ENCODE results near the gene ASB15.

Gene ASB15

DNA sequence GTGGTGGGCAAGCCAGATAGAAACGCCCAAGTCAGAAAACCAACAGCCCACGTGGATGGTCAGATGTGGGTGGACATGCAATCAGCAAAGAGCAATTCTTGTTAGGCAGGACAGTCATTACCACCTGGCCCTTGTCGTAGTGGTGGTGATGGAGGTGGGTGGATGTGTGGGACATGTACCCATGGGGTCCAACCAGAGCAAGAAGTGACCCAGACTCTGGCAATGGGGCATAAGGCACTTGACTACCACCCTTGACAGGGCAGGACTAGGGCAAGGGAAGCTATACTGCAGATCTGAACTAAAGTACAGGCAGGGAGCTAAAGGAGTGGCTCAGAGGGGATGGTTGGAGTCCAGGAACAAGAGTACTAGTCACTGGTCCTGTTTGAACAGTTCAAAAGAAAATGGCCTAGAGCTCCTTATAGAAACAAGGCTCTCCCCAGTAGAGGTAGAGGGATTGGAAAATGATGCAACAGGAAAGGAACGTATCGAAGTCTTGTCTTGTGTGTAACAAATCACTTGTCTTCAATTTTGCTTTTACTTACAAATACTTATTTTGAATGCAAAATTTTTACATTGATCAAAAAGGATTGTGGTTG is 71.6 kb downstream of the ASB15 start:
- DNase-seq: no peak

- DNase-seq: no peak
Measured at GRCh38 chr7:123673752-123674398, 72.3 kb downstream of the ASB15 start.

GRCh38 chr7:123674399-123675180 is 73.0 kb downstream of the ASB15 start:
- no peak for DNase-seq

GRCh38 chr7:123675181-123675473 is 73.5 kb downstream of the ASB15 start:
- DNase-seq: peak; percentile 13 to 15

DNA sequence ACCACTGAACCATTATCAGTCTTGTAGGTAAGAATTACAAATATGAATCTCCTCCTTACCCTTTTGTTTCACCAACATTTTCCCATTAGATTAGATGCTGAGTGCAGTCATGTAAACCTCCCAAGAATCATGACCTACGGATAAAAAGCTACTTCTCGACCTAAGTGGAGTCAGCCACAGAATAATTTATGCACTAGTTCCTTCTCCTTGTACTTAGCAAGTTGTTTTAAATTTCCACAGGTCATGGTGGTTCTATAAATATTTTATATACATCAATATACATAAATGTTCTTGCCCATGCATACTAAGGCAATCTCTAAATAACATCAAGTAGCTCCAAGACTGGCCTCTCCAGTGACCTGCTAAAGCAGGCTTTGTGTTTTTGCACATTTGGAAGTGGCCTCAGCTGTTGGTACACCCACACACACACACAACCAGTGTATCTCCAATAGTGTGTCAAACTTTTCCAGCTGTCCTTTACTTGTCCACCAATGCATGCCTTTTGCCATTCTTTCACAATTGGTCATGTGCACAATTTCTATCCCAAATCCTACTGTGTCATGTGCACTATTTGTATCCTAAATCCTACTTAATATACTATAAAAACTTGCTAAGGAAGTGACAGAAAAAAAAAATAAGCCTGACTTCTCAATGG is 75.6 kb downstream of the ASB15 start:
- no peak for DNase-seq

GRCh38 chr7:123679614-123680013 is 78.0 kb downstream of the ASB15 start:
- DNase-seq: no peak

GRCh38 chr7:123680580-123680979 is 79.0 kb downstream of the ASB15 start:
- DNase-seq: no peak

- no peak for DNase-seq
Measured at GRCh38 chr7:123681561-123681960, 79.9 kb downstream of the ASB15 start.

DNA sequence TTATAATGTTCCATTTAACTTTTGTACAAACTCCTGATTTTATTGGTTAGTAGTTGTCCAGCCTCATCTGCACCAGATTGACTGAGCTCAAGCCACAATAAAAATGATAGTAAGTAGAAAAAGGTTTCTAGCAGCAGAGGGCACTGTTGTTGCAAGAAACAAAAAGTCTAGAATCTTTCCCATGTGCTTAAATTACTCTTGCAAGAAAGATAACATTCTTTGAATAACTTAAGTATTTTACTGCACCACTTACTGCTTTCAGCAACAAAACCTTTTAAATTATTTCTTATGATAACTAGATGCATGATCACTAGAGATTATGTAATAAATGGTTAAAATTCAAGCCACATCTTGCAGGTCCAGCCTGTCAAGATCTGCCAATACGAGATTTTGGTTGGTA is 81.1 kb downstream of the ASB15 start:
- peak; percentile 27 to 79 for DNase-seq

DNA sequence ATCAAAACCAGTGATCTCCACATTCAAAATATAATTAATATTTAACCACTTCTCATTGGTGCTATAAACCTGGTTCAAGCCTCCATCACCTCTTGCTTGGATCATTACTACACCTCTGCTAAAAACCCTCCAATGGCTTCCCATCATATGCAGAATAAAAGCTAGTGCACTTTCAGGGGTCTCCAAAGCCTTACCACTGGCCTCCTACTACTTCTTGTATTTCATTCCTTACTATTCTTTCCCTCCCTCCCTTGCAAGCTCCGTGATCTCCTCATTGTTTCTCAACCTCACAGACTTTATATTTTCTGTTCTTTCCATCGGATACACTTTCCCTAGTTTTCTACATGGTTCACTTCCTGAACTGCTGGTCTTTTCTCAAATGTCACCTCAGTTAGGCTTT is 85.5 kb downstream of the ASB15 start:
- no peak for DNase-seq

DNA sequence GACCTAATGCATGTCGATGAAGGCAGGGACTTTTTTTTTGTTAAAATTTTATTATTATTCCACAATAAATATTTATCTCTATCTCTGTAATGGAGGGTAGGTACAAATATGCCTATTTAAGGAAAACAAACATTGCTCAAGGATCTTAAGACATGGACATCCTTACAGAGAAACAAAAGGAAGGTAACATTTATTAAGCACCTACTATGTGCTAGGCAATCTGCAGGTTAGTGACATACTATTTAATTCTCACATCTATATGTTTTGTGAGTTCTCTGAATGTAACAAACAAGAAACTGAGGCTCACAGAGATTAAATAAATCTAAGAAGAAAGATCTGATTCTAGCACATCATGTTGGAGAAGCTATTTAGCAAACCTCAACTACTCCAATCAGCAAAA is 86.1 kb downstream of the ASB15 start:
- DNase-seq: no peak
